Upper lobe of right lung (tissue), 1 donor: ENCODE data around the gene KRT32. TPM values are rescaled to one million over a fixed set of nuclear protein-coding genes. Genes with fewer than 3 reads are reported as not detected.

ENCODE experiments used
- ATAC-seq: fragments of 200-7000 bp; cut with Tn5 transposase; one replicate; pipeline ENCODE4 v1.9.1; 2020; ENCODE audit warnings: mild to moderate bottlenecking, moderate library complexity
- DNase-seq: peaks from one replicate; pipeline ENCODE4 v3.0.0-alpha.2; 2020
- H3K27ac ChIP-seq: fragments of 200-600 bp; one replicate; pipeline ENCODE4 v1.8.0; 2022
- H3K27me3 ChIP-seq: fragments of 200-600 bp; one replicate; pipeline ENCODE4 v1.8.0; 2022; ENCODE audit warnings: mild to moderate bottlenecking
- H3K36me3 ChIP-seq: fragments of 200-600 bp; one replicate; pipeline ENCODE4 v1.8.0; 2022
- H3K4me1 ChIP-seq: fragments of 200-600 bp; one replicate; pipeline ENCODE4 v1.8.0; 2022
- H3K4me3 ChIP-seq: fragments of 200-600 bp; one replicate; pipeline ENCODE4 v1.8.0; 2022; ENCODE audit warnings: mild to moderate bottlenecking
- H3K9me3 ChIP-seq: fragments of 200-600 bp; one replicate; pipeline ENCODE4 v1.8.0; 2022
- intact Hi-C: fragments of 100-400 bp; cut with DNase I; formaldehyde crosslinking; loops from one replicate; pipeline ENCODE4 v1.11.0; 2022
- total RNA-seq: library from RNA; stranded (reverse); fragmentation: NEBNext Ultra II Directional; extraction: Animal tissue kit (Norgen Biotek cat#: 25700); gene quantifications from one replicate; pipeline ENCODE4 v1.2.1, GENCODE V29; 2021
- TF ChIP-seq, protein P1 (sequence below): fragments of 200-600 bp; IDR thresholded peaks from one replicate; pipeline ENCODE4 v1.8.0; 2022; ENCODE audit warnings: antibody characterized with exemption
- donor health status: DM: no; HTN: yes; CAD: no; lungs with severe emphysema.

The KRT32 gene
- total RNA-seq, 1 donor from 2014 or later: not detected

DNA sequence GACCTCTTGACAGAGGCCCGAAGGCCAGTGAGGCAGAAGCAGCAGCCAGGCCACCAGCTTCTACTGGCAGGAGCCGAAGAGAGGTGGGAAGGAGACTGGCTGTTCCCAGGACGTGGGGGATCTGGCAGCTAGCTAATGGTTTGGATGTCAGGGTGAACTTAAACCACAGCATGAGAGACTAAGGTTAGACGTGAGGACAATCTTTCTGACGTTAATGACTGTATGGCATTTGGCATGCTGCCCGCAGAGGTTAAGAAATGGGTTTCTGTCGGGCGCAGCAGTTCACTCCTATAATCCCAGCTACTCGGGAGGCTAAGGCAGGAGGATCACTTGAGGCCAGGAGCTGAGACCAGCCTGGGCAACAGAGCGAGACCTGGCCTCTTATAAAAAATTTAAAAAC, 44.5 kb upstream of the KRT32 start:
- intact Hi-C loops: no loop called here
- DNase-seq: no peak
- TF ChIP-seq, protein P1, sequence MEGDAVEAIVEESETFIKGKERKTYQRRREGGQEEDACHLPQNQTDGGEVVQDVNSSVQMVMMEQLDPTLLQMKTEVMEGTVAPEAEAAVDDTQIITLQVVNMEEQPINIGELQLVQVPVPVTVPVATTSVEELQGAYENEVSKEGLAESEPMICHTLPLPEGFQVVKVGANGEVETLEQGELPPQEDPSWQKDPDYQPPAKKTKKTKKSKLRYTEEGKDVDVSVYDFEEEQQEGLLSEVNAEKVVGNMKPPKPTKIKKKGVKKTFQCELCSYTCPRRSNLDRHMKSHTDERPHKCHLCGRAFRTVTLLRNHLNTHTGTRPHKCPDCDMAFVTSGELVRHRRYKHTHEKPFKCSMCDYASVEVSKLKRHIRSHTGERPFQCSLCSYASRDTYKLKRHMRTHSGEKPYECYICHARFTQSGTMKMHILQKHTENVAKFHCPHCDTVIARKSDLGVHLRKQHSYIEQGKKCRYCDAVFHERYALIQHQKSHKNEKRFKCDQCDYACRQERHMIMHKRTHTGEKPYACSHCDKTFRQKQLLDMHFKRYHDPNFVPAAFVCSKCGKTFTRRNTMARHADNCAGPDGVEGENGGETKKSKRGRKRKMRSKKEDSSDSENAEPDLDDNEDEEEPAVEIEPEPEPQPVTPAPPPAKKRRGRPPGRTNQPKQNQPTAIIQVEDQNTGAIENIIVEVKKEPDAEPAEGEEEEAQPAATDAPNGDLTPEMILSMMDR: no peak
- H3K4me3 ChIP-seq: no peak overlapping the region
- no peaks in the 10 kb centered on the region for H3K36me3 ChIP-seq
- no peaks in the 10 kb centered on the region for H3K4me1 ChIP-seq
- H3K27ac ChIP-seq: no peak overlapping the region
- no peak for ATAC-seq
- H3K27me3 ChIP-seq: no peaks in the 10 kb centered on the region
- no peaks in the 10 kb centered on the region for H3K9me3 ChIP-seq

DNA sequence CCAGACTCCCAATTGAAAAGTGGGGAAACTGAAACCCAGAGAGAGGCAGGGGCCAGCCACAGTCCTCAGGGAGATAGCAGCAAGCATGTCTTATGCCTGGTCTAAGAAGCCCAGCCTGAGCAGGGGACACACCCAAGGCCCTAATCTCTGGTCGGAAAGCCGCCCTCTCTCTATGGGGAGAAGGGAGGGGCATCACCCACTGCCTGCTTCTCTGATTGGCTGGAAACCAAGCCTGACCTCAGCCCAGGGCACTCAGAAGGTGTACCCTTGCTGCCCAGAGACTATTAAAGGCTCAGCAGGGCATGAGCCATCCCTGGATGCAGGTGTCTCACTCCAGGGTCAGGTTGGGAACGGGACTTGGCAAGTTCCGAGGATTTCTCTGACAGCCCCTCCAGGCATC, 43.9 kb upstream of the KRT32 start:
- Histone ChIP-seq H3K36me3 (no peaks in the 10 kb centered on the region), H3K27me3 (no peaks in the 10 kb centered on the region), H3K27ac (no peak overlapping the region), H3K4me1 (no peaks in the 10 kb centered on the region), H3K4me3 (no peak overlapping the region), H3K9me3 (no peaks in the 10 kb centered on the region)
- peak; percentile 62 for ATAC-seq
- no peak for DNase-seq
- intact Hi-C loops: no loop called here
- TF ChIP-seq, protein P1: no peak

DNA sequence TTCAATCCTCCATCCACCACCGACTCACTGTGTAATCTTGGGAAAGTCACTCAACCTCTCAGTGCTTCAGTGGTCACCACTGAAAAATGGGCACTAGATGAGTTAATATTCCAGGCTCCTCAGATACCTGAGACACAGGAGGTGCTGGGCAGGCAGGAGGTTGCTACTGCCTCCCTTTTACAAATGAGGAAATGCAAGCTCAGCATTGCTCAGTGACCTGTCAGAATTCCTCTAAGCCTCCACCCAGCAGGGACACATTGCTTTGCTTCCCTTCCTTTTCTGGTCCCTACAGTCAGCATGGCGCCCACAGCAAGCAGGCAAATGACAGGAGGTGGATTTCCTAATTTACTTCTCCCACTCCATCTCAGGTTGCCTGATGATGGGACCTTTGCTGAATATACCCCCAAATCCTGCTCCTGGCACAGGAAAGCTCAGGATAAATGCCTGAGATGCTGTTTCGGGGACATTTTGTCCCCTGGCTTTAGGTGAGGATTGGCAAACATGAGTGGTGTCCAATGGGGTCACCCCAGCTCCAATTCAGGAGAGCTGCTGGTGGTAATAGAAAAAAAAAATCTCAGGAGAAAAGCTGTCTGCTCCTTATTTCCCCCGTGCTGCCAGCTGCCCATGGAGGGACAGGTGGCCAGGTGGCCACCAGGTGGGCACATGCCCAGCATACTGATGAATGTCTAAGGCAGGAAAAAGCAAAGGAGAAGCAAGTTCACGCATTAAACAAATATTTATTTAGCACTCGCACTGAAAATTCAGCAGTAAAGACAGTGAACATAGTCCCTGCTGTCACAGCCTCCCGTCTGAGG, 43.3 kb upstream of the KRT32 start:
- Histone ChIP-seq H3K27me3 (no peaks in the 10 kb centered on the region), H3K9me3 (no peaks in the 10 kb centered on the region), H3K36me3 (no peaks in the 10 kb centered on the region), H3K4me1 (no peaks in the 10 kb centered on the region), H3K4me3 (no peak overlapping the region), H3K27ac (no peak overlapping the region)
- ATAC-seq (no peak), DNase-seq (no peak)
- intact Hi-C loops: no loop called here
- TF ChIP-seq, protein P1: no peak

DNA sequence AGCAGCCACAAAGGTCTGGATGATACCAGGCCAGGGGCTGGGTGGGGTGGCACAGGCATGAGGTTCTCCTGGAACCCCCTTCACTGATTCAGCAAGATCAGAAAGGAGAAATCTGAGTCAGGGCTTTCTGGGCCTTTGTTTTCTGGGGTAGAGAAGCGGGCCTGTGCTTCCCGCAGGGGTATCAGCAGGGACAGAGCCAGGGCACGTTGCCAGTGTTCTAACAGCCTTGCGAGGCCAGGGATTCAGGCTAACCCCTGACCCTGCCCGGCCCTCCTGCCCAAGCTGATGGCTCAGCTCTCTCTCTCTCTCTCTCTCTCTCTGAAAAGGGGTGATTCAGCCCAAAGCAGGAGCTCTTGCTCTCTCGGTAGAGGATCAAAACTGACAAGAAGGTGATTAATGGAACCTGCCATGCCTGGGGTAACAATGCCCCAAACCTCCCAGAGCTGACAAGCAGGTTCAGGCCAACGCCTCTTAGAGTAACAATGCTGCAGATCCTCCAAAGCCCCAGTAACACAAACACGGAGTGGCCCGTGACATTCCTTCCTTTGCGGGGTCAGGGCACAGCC, 40.2 kb upstream of the KRT32 start:
- Histone ChIP-seq H3K4me3 (no peak overlapping the region), H3K36me3 (no peaks in the 10 kb centered on the region), H3K27ac (no peak overlapping the region), H3K27me3 (no peaks in the 10 kb centered on the region), H3K9me3 (no peaks in the 10 kb centered on the region), H3K4me1 (no peaks in the 10 kb centered on the region)
- intact Hi-C loops: no loop called here
- ATAC-seq (no peak), DNase-seq (no peak)
- TF ChIP-seq, protein P1: no peak

DNA sequence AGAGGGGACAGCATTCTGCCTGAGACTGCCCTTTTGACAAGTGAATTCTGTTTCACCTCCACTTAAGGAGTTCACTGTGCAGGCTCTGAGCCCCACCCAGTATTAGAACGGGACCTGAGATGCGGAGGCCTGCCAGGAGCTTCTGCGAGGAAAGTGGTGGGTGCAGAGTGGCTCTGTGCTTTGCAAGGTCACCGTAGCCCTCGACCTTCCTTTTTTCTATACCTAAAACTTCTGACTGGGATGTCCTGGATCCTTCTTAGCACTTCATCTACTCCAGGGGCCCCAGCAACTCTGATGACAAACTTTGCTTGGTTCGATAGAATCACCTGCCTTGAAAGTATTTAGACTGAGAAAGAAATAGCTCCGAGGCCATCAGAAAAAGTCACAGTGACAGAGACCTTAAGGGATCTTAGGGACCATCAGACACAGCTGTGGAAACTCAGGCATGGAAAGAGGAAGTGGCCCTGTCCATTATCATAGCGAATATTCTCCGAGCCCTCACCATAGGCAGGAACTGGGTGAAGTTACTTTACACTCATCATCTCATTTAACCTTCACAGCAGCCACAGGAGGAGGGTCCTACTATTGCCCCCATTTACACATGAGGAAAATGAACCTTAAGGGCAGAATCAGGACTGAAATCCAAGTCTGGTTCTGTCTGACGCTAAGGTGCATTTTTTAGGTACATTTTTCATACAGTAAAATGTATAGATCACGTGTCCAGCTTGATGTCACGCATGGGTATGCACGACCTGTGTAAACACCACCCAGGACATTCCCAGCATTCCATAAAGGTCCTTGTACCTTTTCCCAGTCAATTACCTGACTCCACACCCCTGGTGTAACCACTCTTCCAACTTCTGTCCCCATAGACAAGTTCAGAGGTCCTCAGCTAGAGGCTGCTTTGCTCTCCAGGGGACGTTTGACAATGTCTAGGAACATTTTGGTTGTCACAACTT, 38.9 kb upstream of the KRT32 start:
- H3K4me3 ChIP-seq: no peak overlapping the region
- intact Hi-C loops: no loop called here
- TF ChIP-seq, protein P1: no peak
- DNase-seq (no peak), ATAC-seq (peak; percentile 73)
- H3K36me3 ChIP-seq: no peaks in the 10 kb centered on the region
- H3K27me3 ChIP-seq: no peaks in the 10 kb centered on the region
- peak overlapping the region; percentile 43 for H3K27ac ChIP-seq
- H3K4me1 ChIP-seq: no peaks in the 10 kb centered on the region
- H3K9me3 ChIP-seq: no peaks in the 10 kb centered on the region
